NCI-H524 (cell line): ENCODE measurements around the gene GNAI2.

Source experiments
- DNase-seq, 2 experiments: peaks; one replicate each; lab custom pipeline; 2025; lab: John Stamatoyannopoulos, UW

The GNAI2 gene

DNA sequence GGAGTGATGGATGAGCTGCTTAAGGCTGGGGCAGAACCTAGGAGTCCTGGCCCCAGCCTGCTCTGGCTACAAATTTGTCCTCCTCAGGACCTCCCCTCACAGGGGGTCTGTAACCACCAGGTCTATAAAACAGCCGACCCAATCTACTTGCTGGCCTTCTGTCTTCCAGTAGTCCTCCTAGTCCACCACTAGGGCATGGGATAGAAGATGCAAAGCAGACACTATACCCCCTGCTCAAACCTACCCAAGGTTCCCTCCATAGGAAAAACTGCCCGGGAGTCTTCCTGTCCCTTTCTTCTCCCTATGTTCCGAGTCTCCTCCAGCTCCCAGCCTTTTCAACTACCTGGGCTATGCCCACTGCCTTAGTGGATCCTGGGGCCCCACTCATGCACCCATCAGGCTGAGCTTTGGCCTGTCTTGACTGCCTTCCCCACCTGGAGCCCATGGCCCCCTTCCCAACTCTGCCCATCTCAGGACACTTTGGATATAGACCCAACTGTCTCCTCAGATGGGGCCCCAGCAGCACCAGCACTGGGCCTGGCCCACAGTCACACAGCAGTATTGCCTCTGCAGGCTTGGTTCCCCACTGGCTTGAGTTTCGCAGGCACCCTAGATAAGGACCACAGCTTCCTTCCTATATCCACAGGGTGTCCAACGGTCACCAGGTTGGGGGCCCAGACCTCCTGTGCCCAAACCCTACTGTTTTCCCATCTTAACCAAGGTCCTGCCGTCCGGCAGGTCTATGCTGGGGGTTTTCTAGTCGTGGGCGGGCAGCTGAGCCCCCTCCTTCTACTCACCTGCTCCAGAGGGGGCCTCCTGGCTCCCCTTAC lies 62.1 kb downstream of the GNAI2 start:
- DNase-seq: no peak

DNA sequence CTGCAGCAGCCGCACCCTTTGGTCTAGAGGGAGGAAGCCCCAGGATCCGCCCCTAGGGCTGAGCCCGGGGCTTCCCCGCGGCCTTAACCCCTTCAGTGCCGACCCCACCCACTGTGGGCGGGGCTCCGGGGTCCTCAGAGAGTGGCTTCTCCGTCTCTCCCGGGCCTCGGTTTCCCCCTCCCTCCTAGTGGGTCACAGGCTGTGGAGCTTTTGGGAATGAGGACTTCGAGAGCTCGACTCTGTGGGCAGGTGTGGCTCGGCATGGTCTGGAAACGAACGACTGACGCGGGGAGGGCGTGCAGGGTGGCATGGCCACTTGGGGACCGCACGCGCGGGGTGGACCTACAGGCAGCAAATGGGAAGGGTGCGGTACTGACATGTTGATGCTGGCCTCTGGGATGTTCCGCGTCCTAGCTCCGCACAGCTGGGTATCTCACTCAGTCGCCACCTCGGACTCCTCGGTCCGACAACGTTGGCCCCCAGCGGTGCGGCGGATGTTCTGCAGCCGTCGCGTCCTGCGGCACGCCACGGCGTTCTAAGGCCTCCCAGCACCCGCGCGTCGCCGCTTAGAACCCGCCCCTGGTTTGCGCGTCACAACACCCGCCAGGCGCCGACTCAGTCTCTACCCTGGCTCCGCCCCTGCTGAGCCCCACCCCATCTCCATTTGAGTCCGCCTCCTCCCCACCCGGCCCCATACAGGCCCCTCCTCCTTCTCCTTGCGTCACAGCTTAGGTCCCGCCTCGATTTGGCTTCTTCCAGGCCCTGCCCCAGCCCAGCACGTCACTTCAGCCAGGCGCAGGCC lies 63.0 kb downstream of the GNAI2 start, which contains the start of the genes HYAL3 and NAA80:
Gene HYAL3 (minus strand): TSS at position 570 of the 802 bp plus-strand sequence. CDS start 3,803 bp downstream, outside the sequence.
Gene NAA80 (minus strand): TSS at position 570 of the 802 bp plus-strand sequence. CDS start 1,942 bp downstream, outside the sequence.
- DNase-seq: no peak

DNA sequence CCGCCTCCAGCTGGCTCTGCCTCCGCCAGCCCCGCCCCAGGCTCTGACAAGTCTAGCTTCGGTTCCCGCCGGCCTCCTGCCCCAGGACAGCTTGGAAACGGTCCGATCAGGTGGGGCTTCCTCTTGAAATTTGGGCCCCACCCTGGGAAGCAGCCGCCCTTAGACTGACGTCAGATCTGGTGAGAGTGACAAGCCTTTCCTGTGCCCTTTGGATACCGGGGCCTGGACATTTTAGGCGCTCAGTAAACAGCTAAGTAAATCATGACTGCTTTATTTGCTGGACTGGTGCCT lies 63.6 kb downstream of the GNAI2 start:
- no peak for DNase-seq

DNA sequence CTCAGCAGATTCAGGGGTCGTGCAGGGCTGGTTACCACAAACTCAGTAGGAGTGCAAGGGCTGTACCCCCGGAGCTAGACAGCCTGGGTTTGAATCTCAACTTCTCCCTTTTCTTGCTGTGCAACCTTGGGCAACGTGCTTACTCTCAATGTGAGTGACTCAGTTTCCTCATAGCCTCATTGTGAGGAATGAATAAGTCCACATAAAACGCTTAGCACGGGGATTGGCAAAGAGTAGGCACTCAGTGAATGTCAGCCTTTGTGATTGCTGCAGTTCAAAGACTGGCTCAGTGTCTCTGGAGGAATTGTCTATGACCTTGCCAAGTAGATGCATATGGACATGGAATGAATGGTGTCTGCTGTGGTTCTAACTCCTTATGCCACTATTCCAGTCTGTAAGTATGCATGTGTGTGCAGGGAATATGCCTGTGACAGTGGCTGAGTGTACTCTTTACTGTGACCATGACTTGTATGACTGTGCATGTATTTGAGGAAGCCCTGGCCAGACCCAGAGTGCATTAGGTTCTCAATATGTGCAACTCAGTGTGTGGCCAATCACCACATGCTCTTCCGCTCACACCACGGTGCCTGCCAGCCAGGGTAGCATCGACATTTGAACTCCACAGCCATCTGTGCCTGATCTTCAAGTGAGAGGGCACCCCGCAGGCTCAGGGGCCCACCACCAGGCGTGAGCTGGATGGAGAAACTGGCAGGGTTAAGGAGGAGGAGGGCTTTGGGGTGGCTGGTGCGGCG lies 64.1 kb downstream of the GNAI2 start:
- DNase-seq: no peak

DNA sequence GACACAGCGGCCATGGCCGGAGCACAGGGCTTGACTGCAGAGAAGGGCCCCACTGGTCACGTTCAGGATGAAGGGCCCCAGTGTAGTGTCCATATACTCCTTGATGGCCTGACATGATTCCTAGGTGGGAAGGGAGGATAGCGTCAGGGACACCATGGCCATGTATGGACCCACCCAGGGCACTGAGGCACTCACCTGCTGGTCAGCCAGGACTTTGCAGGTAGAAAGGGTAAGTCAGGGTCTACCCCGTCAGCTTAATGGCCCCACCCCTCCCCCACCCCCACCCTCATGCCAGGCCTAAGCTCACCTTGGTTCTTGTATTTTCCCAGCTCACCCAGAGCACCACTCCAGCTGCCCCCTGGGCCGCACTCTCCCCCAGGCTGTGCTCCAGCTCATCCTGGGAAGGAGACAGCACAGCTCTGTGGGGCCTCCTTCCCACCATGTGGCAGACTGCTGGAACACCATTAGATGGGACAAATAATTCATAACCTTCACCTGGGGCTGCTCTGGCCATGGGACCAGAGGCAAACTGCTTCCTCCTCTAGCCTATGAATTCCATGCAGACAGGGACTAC lies 64.8 kb downstream of the GNAI2 start:
- DNase-seq: no peak

DNA sequence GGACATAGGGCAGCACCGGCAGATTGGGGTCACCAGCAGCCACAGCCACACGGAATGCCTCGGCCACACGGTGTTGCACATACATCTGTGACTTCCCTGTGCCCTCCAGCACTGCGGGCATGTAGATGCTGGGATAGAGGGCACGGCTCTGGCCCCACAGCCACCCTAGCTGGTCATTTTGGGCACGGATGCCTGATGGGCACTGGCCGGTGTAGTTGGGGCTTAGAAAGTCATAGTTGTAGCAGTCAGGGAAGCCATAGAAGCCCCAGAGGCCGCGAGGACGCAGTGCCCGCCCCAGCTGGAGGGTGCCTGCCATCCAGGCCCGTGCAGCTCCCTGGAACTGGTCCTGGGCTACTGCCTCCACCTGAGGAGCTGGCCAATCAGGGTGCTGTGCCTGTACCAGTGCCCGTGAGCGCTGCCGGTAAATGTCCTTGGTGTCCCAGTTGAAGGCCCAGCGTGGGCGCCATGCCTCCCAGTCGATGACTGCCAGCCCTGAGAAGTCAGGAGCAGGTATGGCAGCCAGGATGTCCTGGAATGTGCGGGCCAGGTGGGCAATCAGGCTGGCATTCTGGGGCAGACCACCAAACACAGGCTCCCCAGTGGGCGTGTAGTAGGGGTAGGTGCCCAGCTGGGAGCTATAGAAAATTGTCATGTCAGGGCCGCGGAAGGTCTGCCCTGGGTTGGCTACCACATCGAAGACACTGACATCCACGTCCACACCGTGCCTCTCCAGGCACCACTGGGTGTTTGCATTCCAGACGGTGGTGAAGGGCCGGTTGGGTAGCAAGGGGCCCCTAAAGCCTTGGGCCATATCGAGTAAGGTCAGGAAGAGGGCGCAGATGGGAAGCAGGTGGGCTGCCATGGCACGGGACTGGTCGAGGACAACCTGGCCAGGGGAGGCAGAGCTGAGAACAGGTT lies 66.3 kb downstream of the GNAI2 start:
- DNase-seq: no peak

DNA sequence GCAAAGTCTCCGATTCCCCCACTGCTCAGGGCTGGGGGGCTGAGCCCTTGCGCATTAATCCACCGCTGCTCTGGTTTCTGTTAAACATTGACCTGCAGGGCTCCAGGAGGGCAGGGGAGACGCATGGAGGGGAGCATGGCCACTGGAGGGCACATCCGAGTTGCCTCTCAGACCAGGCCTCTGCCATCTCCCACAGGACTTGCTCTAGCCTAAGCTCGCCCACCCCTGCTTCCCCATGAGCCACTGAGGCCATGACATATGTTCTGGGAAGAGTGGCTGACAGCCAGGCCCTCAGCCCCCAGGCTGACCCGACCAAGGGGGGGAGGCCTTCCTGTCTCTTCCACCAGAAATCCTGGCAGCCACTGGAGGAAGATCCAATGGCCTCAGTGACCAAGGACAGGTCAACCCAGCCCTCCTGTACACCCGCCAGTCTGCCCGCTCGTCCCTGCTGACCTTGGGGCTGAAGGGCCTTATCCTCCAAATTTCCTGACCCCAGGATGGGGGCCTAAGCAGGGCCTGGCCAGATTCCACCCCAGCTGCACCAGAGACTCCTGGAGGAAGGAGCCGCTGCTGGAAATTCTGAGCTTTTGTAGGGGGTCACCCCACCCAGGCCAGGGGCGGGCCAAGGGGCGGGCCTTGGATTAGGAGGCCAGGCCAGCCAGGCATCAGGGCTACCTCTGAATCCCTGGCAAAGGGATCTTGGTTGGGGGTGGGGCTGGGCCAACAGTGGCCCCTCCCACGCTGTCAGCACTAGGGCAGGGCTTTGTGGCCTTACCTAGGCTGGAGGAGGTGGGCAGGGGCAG lies 67.2 kb downstream of the GNAI2 start, which contains the start of gene HYAL1:
Gene HYAL1 (minus strand): TSS at position 562 of the 803 bp plus-strand sequence. CDS start 618 bp downstream, outside the sequence.
- DNase-seq: no peak

DNA sequence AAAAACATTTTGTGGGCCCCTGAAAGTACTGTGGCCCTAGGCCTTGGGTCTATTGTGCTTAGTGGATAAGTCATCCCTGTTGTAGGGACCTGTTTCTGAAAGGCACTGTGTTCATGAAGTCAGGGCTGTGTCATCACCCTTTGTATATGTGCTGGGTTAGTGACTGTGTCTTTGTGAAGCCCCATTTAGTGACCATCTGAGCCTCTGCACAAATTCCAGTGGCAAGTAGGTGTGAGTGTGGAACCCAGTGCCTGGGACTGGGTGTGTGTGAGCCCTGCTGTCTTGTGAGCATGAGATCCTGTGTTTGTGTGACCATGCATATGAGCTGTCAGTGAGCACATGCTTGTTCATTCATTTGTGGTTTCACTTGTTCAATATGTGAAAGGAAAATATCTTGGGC lies 68.6 kb downstream of the GNAI2 start:
- DNase-seq: no peak
